HG02623 (cell line): Measurements from ENCODE around the gene LPP.

Experiments used
- ATAC-seq: cut with Tn5 transposase; IDR thresholded peaks from one replicate; pipeline ENCODE4 v1.9.1; 2021; ENCODE audit warnings: moderate library complexity; ENCODE audit not compliant: unreplicated experiment

Gene LPP

GRCh38 chr3:188295876-188296275 is 141.9 kb downstream of the LPP start:
- no peak for ATAC-seq

- ATAC-seq = no peak
Observed at GRCh38 chr3:188296761-188297612, 143.0 kb downstream of the LPP start.

GRCh38 chr3:188298585-188298984 is 144.6 kb downstream of the LPP start:
- no peak for ATAC-seq

- ATAC-seq = no peak
Observed at GRCh38 chr3:188299068-188299467, 145.1 kb downstream of the LPP start.

GRCh38 chr3:188299708-188300107 is 145.8 kb downstream of the LPP start:
- ATAC-seq = no peak

- no peak for ATAC-seq
Observed at GRCh38 chr3:188301147-188301546, 147.2 kb downstream of the LPP start.

GRCh38 chr3:188303286-188303799 is 149.4 kb downstream of the LPP start:
- ATAC-seq = no peak

- ATAC-seq = no peak
Observed at GRCh38 chr3:188303823-188304222, 149.9 kb downstream of the LPP start.

GRCh38 chr3:188304501-188304900 is 150.5 kb downstream of the LPP start:
- ATAC-seq = no peak

GRCh38 chr3:188305220-188305619 is 151.3 kb downstream of the LPP start:
- no peak for ATAC-seq

GRCh38 chr3:188306435-188307005 is 152.6 kb downstream of the LPP start:
- no peak for ATAC-seq

GRCh38 chr3:188309437-188310269 is 155.7 kb downstream of the LPP start:
- ATAC-seq = peak; percentile 98

- ATAC-seq = no peak
Observed at GRCh38 chr3:188310270-188310710, 156.3 kb downstream of the LPP start.

GRCh38 chr3:188315553-188315952 is 161.6 kb downstream of the LPP start:
- ATAC-seq = no peak

GRCh38 chr3:188316021-188316722 is 162.2 kb downstream of the LPP start:
- no peak for ATAC-seq

- no peak for ATAC-seq
Observed at GRCh38 chr3:188316723-188317070, 162.7 kb downstream of the LPP start.

- no peak for ATAC-seq
Observed at GRCh38 chr3:188319569-188319968, 165.6 kb downstream of the LPP start.

- ATAC-seq = no peak
Observed at GRCh38 chr3:188320757-188321156, 166.8 kb downstream of the LPP start.

GRCh38 chr3:188321258-188321657 is 167.3 kb downstream of the LPP start:
- ATAC-seq = no peak

- no peak for ATAC-seq
Observed at GRCh38 chr3:188322135-188322887, 168.4 kb downstream of the LPP start.
